Glutamatergic neuron (in vitro differentiated cells): ENCODE results near the gene CLCA4. TPM values are rescaled to one million over a fixed set of nuclear protein-coding genes. Genes with fewer than 3 reads are reported as not detected.
"Not testable (repeated sequence)": the region's sequence is repeated elsewhere in the genome, so short reads cannot be mapped to it uniquely, and the experiment has no call there.

Experiments used
- DNase-seq: peaks from one replicate; pipeline ENCODE4 v3.0.0; 2022
- H3K27ac Mint-ChIP-seq: one replicate; pipeline ENCODE4 v1.8.0; 2020; ENCODE audit warnings: mild to moderate bottlenecking, mixed read lengths, inconsistent platforms; ENCODE audit not compliant: unreplicated experiment
- H3K27me3 Mint-ChIP-seq: one replicate; pipeline ENCODE4 v1.8.0; 2020; ENCODE audit warnings: mild to moderate bottlenecking, moderate library complexity, mixed read lengths, inconsistent platforms; ENCODE audit not compliant: unreplicated experiment
- H3K36me3 Mint-ChIP-seq: one replicate; pipeline ENCODE4 v1.8.0; 2020; ENCODE audit warnings: mild to moderate bottlenecking, mixed read lengths, inconsistent platforms; ENCODE audit not compliant: unreplicated experiment
- H3K4me1 Mint-ChIP-seq: one replicate; pipeline ENCODE4 v1.8.0; 2020; ENCODE audit warnings: mild to moderate bottlenecking, low read depth, mixed read lengths, inconsistent platforms; ENCODE audit not compliant: unreplicated experiment
- H3K4me3 Mint-ChIP-seq: one replicate; pipeline ENCODE4 v1.8.0; 2020; ENCODE audit warnings: mild to moderate bottlenecking, mixed read lengths, inconsistent platforms; ENCODE audit not compliant: unreplicated experiment
- H3K9me3 Mint-ChIP-seq: one replicate; pipeline ENCODE4 v1.8.0; 2020; ENCODE audit warnings: mild to moderate bottlenecking, moderate library complexity, mixed read lengths, inconsistent platforms; ENCODE audit not compliant: unreplicated experiment
- total RNA-seq: library from RNA; stranded (reverse); fragmentation: NEBNext Ultra II Directional; extraction: Animal tissue kit (Norgen Biotek cat#: 25700); gene quantifications from one replicate; pipeline ENCODE4 v1.2.1, GENCODE V29; 2021; ENCODE audit not compliant: unreplicated experiment
- TF ChIP-seq, protein P1 (sequence below): fragments of 200-600 bp; sonication (generic); IDR thresholded peaks from one replicate; pipeline ENCODE4 v1.5.0; 2021; ENCODE audit not compliant: partially characterized antibody, unreplicated experiment

Gene CLCA4
- total RNA-seq, 1 donor from 2014 or later, result not detected

GRCh38 chr1:86583032-86583431 lies 36.2 kb downstream of the CLCA4 start:
- Mint-ChIP-seq H3K4me3 (no peak overlapping the region), H3K4me1 (no peaks in the 10 kb centered on the region), H3K9me3 (no peaks in the 10 kb centered on the region), H3K27ac (no peak overlapping the region), H3K27me3 (no peaks in the 10 kb centered on the region), H3K36me3 (no peaks in the 10 kb centered on the region)
- TF ChIP-seq, protein P1, sequence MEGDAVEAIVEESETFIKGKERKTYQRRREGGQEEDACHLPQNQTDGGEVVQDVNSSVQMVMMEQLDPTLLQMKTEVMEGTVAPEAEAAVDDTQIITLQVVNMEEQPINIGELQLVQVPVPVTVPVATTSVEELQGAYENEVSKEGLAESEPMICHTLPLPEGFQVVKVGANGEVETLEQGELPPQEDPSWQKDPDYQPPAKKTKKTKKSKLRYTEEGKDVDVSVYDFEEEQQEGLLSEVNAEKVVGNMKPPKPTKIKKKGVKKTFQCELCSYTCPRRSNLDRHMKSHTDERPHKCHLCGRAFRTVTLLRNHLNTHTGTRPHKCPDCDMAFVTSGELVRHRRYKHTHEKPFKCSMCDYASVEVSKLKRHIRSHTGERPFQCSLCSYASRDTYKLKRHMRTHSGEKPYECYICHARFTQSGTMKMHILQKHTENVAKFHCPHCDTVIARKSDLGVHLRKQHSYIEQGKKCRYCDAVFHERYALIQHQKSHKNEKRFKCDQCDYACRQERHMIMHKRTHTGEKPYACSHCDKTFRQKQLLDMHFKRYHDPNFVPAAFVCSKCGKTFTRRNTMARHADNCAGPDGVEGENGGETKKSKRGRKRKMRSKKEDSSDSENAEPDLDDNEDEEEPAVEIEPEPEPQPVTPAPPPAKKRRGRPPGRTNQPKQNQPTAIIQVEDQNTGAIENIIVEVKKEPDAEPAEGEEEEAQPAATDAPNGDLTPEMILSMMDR, result no peak
- DNase-seq, result no peak

DNA sequence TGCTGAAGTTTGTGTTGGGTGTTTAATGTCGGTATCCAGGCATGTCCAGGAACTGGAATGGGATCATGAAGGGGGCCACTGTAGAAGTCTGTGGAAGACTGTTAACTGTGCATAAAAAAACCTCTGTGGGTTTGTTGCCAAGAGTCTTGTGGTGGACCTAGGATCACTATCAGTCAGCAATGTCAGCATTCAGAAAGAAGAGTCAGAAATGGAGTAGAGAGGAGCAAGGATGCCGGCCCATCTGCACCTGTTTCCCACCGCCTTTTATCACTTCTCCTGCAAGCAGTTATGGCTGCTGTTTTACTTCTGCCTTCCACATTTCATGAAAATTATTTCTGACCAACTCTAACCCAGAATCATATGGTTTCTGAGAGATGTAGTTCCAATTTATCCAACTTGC lies 36.7 kb downstream of the CLCA4 start:
- TF ChIP-seq, protein P1, result no peak
- Mint-ChIP-seq H3K4me3 (no peak overlapping the region), H3K4me1 (no peaks in the 10 kb centered on the region), H3K9me3 (no peaks in the 10 kb centered on the region), H3K36me3 (no peaks in the 10 kb centered on the region), H3K27ac (no peak overlapping the region), H3K27me3 (no peaks in the 10 kb centered on the region)
- DNase-seq, result no peak

- Mint-ChIP-seq H3K9me3 (peaks cover 2% of the 10 kb centered on the region), H3K27ac (no peak overlapping the region), H3K36me3 (no peaks in the 10 kb centered on the region), H3K4me3 (no peak overlapping the region), H3K4me1 (no peaks in the 10 kb centered on the region), H3K27me3 (no peaks in the 10 kb centered on the region)
- TF ChIP-seq, protein P1, result no peak
- DNase-seq, result no peak
These were observed 47.4 kb downstream of the CLCA4 start for GRCh38 chr1:86594284-86594770.

DNA sequence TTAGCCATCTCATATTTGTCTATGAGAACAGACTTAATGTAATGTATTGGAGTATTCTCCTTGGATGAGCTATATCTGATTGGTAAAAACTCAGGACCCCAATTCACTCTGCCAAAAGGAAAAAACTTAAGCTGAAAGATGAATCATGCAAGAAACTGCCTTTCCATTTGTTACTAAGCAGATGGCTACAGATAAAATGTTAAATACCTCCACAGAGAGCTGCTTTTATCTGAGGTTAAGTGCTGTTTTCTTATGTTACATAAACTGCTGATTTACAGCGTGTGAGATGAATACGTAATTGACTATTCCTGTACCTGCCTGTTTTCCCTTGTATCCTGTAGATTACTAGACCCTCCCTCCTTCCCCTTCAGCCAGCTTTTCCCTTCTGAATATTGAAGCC lies 49.3 kb downstream of the CLCA4 start:
- Mint-ChIP-seq H3K27me3 (no peaks in the 10 kb centered on the region), H3K36me3 (no peaks in the 10 kb centered on the region), H3K27ac (no peak overlapping the region), H3K4me3 (no peak overlapping the region), H3K4me1 (no peaks in the 10 kb centered on the region), H3K9me3 (peaks cover 2% of the 10 kb centered on the region)
- TF ChIP-seq, protein P1, result no peak
- no peak for DNase-seq

- Mint-ChIP-seq H3K9me3 (peaks cover 5% of the 10 kb centered on the region), H3K4me1 (no peaks in the 10 kb centered on the region), H3K4me3 (no peak overlapping the region), H3K36me3 (no peaks in the 10 kb centered on the region), H3K27me3 (no peaks in the 10 kb centered on the region), H3K27ac (no peak overlapping the region)
- TF ChIP-seq, protein P1, result no peak
- no peak for DNase-seq
These were observed 49.9 kb downstream of the CLCA4 start for GRCh38 chr1:86596741-86597290.

DNA sequence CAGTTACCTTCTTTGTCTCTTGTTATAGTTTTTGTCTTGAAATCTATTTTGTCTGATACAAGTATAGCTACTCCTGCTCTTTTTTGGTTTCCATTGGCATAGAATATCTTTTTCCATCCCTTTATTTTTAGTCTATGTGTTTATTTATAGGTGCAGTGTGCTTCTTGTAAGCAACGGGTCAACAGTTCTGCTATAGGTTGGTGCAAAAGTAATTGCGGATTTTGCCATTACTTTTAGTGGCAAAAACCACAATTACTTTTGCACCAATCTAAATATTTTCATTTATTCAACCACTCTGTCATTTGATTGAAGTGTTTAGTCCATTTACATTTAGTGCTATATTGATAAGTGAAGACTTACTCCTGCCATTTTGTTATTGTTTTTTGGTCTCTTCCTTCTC lies 59.2 kb downstream of the CLCA4 start:
- H3K27me3 Mint-ChIP-seq, H3K27ac Mint-ChIP-seq, H3K4me1 Mint-ChIP-seq, H3K36me3 Mint-ChIP-seq, H3K9me3 Mint-ChIP-seq, H3K4me3 Mint-ChIP-seq, DNase-seq: not testable (repeated sequence)
